SJSA1 (cell line): ENCODE results near the gene TAF12. TPM values are rescaled to one million over a fixed set of nuclear protein-coding genes. Genes with fewer than 3 reads are reported as not detected.
"Not testable (repeated sequence)": the region's sequence is repeated elsewhere in the genome, so short reads cannot be mapped to it uniquely, and the experiment has no call there.

Experiments
- DNase-seq, 2 experiments: peaks; one replicate each; pipeline ENCODE4 v3.0.0-alpha.2; 2015 to 2020; ENCODE audit warnings: low spot score in 2 of 2, low read depth in 1 of 2
- H3K27ac ChIP-seq: fragments of 250-450 bp; sonication (Bioruptor Pico); 2 replicates; pipeline ENCODE4 v1.5.1; 2020; ENCODE audit warnings: mild to moderate bottlenecking, moderate library complexity
- H3K27me3 ChIP-seq: fragments of 250-450 bp; sonication (Bioruptor Pico); replicated peaks from 2 replicates; pipeline ENCODE4 v1.5.1; 2020; ENCODE audit warnings: mild to moderate bottlenecking, moderate library complexity
- H3K36me3 ChIP-seq: fragments of 250-450 bp; sonication (Bioruptor Pico); 2 replicates; pipeline ENCODE4 v1.5.1; 2020; ENCODE audit warnings: mild to moderate bottlenecking
- H3K4me1 ChIP-seq: fragments of 250-450 bp; sonication (Bioruptor Pico); replicated peaks from 2 replicates; pipeline ENCODE4 v1.6.1; 2021; ENCODE audit warnings: mild to moderate bottlenecking
- H3K4me3 ChIP-seq: fragments of 250-450 bp; sonication (Bioruptor Pico); 2 replicates; pipeline ENCODE4 v1.5.1; 2020; ENCODE audit warnings: mild to moderate bottlenecking
- H3K9me3 ChIP-seq: fragments of 250-450 bp; sonication (Bioruptor Pico); replicated peaks from 2 replicates; pipeline ENCODE4 v1.5.1; 2020; ENCODE audit warnings: mild to moderate bottlenecking
- total RNA-seq: library from RNA; depleted of rRNA; stranded (reverse); fragments of >200 nt; shearing (Covaris generic); gene quantifications from 2 replicates; pipeline ENCODE4 v1.2.3, GENCODE V29; 2014; rRNA removed

Gene TAF12
- total RNA-seq: 32.0 and 36.3 TPM in 2 replicates

- Histone ChIP-seq H3K27ac (peak within 1 kb of the TSS; percentile 55), H3K4me3 (peak within 1 kb of the TSS; percentile 57), H3K27me3 (no peaks in the 10 kb centered on the region), H3K9me3 (no peaks in the 10 kb centered on the region), H3K4me1 (peaks cover 23% of the 10 kb centered on the region), H3K36me3 (0 out of 2 replicates have a peak, but pooled peaks cover 8% of the 10 kb centered on the region)
- DNase-seq: peak; percentile 92 to 97
These were observed at the start of gene TAF12 for GRCh38 chr1:28642847-28643635. TAF12 (minus strand) TSS chr1:28643067; CDS start chr1:28622081, 20,986 bp downstream.

GRCh38 chr1:28691627-28692026, 48.8 kb upstream of the TAF12 start:
- peaks cover 39% of the 10 kb centered on the region for H3K36me3 ChIP-seq
- H3K9me3 ChIP-seq, H3K4me3 ChIP-seq, H3K27ac ChIP-seq, H3K27me3 ChIP-seq, H3K4me1 ChIP-seq, DNase-seq: not testable (repeated sequence)

GRCh38 chr1:28684937-28685336, 42.1 kb upstream of the TAF12 start:
- no peak overlapping the region for H3K27ac ChIP-seq
- no peak overlapping the region for H3K4me3 ChIP-seq
- no peaks in the 10 kb centered on the region; the same call in 1 of the 2 replicates for H3K9me3 ChIP-seq
- no peak for DNase-seq
- H3K27me3 ChIP-seq: no peaks in the 10 kb centered on the region
- H3K4me1 ChIP-seq: no peaks in the 10 kb centered on the region
- peaks cover 29% of the 10 kb centered on the region for H3K36me3 ChIP-seq

- no peaks in the 10 kb centered on the region for H3K4me1 ChIP-seq
- no peaks in the 10 kb centered on the region; the same call in 1 of the 2 replicates for H3K9me3 ChIP-seq
- H3K27ac ChIP-seq: no peak overlapping the region
- no peak overlapping the region for H3K4me3 ChIP-seq
- DNase-seq: no peak
- H3K27me3 ChIP-seq: no peaks in the 10 kb centered on the region
- H3K36me3 ChIP-seq: peaks cover 22% of the 10 kb centered on the region
These were observed 40.0 kb upstream of the TAF12 start for GRCh38 chr1:28682840-28683239.

- no peak for DNase-seq
- no peaks in the 10 kb centered on the region for H3K27me3 ChIP-seq
- no peaks in the 10 kb centered on the region for H3K9me3 ChIP-seq
- no peak overlapping the region for H3K4me3 ChIP-seq
- H3K36me3 ChIP-seq: peaks cover 11% of the 10 kb centered on the region
- H3K27ac ChIP-seq: no peak overlapping the region
- no peaks in the 10 kb centered on the region for H3K4me1 ChIP-seq
These were observed 37.3 kb upstream of the TAF12 start for GRCh38 chr1:28680151-28680550.

- Histone ChIP-seq H3K27ac (no peak overlapping the region), H3K4me1 (no peaks in the 10 kb centered on the region), H3K4me3 (no peak overlapping the region), H3K9me3 (no peaks in the 10 kb centered on the region), H3K36me3 (no peaks in the 10 kb centered on the region), H3K27me3 (no peaks in the 10 kb centered on the region)
- DNase-seq: no peak
These were observed 33.0 kb upstream of the TAF12 start for GRCh38 chr1:28675924-28676257.

- H3K27ac ChIP-seq, DNase-seq, H3K27me3 ChIP-seq, H3K9me3 ChIP-seq, H3K4me3 ChIP-seq: not testable (repeated sequence)
- peaks cover 18% of the 10 kb centered on the region for H3K4me1 ChIP-seq
- H3K36me3 ChIP-seq: peaks cover 14% of the 10 kb centered on the region
These were observed 30.1 kb upstream of the TAF12 start for GRCh38 chr1:28672971-28673370.

- no peaks in the 10 kb centered on the region; the same call in 1 of the 2 replicates for H3K9me3 ChIP-seq
- H3K27ac ChIP-seq: no peak overlapping the region
- peaks cover 14% of the 10 kb centered on the region for H3K36me3 ChIP-seq
- no peak for DNase-seq
- no peak overlapping the region for H3K4me3 ChIP-seq
- H3K4me1 ChIP-seq: peaks cover 22% of the 10 kb centered on the region
- no peaks in the 10 kb centered on the region for H3K27me3 ChIP-seq
These were observed 28.4 kb upstream of the TAF12 start for GRCh38 chr1:28671254-28671780.

- DNase-seq: peak; percentile 58 to 67
- Histone ChIP-seq H3K36me3 (peaks cover 14% of the 10 kb centered on the region), H3K4me1 (peaks cover 22% of the 10 kb centered on the region), H3K9me3 (no peaks in the 10 kb centered on the region; the same call in 1 of the 2 replicates), H3K4me3 (peak overlapping the region; percentile 96), H3K27ac (peak overlapping the region; percentile 99), H3K27me3 (no peaks in the 10 kb centered on the region)
These were observed 26.3 kb upstream of the TAF12 start for GRCh38 chr1:28668956-28669723.

- H3K27ac ChIP-seq: peak within 1 kb of the TSS; percentile 99
- no peaks in the 10 kb centered on the region for H3K27me3 ChIP-seq
- H3K36me3 ChIP-seq: peaks cover 14% of the 10 kb centered on the region
- H3K9me3 ChIP-seq: no peaks in the 10 kb centered on the region; the same call in 1 of the 2 replicates
- peak within 1 kb of the TSS; percentile 96 for H3K4me3 ChIP-seq
- DNase-seq: peak; percentile 82 to 89
- H3K4me1 ChIP-seq: peaks cover 22% of the 10 kb centered on the region
These were observed 25.5 kb upstream of the TAF12 start, which contains the start of gene GMEB1 for GRCh38 chr1:28668191-28668955. GMEB1 (plus strand) TSS chr1:28668784; CDS start chr1:28683613, 14,829 bp downstream.

- H3K27ac ChIP-seq: no peak overlapping the region
- DNase-seq: no peak
- peaks cover 22% of the 10 kb centered on the region for H3K4me1 ChIP-seq
- no peaks in the 10 kb centered on the region for H3K27me3 ChIP-seq
- no peaks in the 10 kb centered on the region; the same call in 1 of the 2 replicates for H3K9me3 ChIP-seq
- peaks cover 14% of the 10 kb centered on the region for H3K36me3 ChIP-seq
- H3K4me3 ChIP-seq: no peak overlapping the region
These were observed 23.9 kb upstream of the TAF12 start for GRCh38 chr1:28666806-28667205.

- peaks cover 9% of the 10 kb centered on the region for H3K4me1 ChIP-seq
- H3K27me3 ChIP-seq: no peaks in the 10 kb centered on the region
- H3K9me3 ChIP-seq: no peaks in the 10 kb centered on the region; the same call in 1 of the 2 replicates
- H3K27ac ChIP-seq: no peak overlapping the region
- DNase-seq: no peak
- H3K4me3 ChIP-seq: no peak overlapping the region
- H3K36me3 ChIP-seq: peaks cover under 1% of the 10 kb centered on the region
These were observed 21.1 kb upstream of the TAF12 start for GRCh38 chr1:28663871-28664470.

GRCh38 chr1:28656335-28656734, 13.5 kb upstream of the TAF12 start:
- Histone ChIP-seq H3K27ac (no peak overlapping the region), H3K27me3 (no peaks in the 10 kb centered on the region), H3K4me3 (no peak overlapping the region), H3K36me3 (no peaks in the 10 kb centered on the region), H3K9me3 (no peaks in the 10 kb centered on the region), H3K4me1 (no peaks in the 10 kb centered on the region)
- DNase-seq: no peak
